ENCODE data around the gene VAV2. TPM values are rescaled to one million over a fixed set of nuclear protein-coding genes. Genes with fewer than 3 reads are reported as not detected.
"Not testable (repeated sequence)": the region's sequence is repeated elsewhere in the genome, so short reads cannot be mapped to it uniquely, and the experiment has no call there.

VAV2 gene
- total and polyA plus RNA-seq, 5 donors from 2014 or later, result 0.24 to 0.67 (median 0.37) TPM; not detected in 1

- Mint-ChIP-seq H3K4me3 (no peak overlapping the region), H3K9me3 (peaks cover 0 to 2% (median 0%) of the 10 kb centered on the region in 7 donors), H3K36me3 (no peaks in the 10 kb centered on the region), H3K27ac (no peak overlapping the region), H3K4me1 (peaks cover 0 to 2% (median 0%) of the 10 kb centered on the region in 4 donors), H3K27me3 (no peaks in the 10 kb centered on the region)
- H3K4me3 ChIP-seq (ENCODE audit: low read depth, low read length), result no peak overlapping the region
- H3K4me1 ChIP-seq (ENCODE audit: control insufficient read depth, insufficient read depth, low read length, poor library complexity, severe bottlenecking), result no peaks in the 10 kb centered on the region
- H3K27me3 ChIP-seq (ENCODE audit: control insufficient read depth, insufficient read depth, low read length), result no peaks in the 10 kb centered on the region
- ATAC-seq (ENCODE audit: low read depth in 2 of 2) (no peak), DNase-seq (no peak)
- H3K9me3 ChIP-seq (ENCODE audit: control insufficient read depth in 2 of 2, low read length in 2 of 2), result no peaks in the 10 kb centered on the region
- no peaks in the 10 kb centered on the region for H3K36me3 ChIP-seq (ENCODE audit: control insufficient read depth, insufficient read depth, low read length)
- no peak overlapping the region for H3K27ac ChIP-seq (ENCODE audit: insufficient read depth, low read length, poor library complexity, severe bottlenecking)
Observed at GRCh38 chr9:133928248-133928764, 63.8 kb downstream of the VAV2 start.

DNA sequence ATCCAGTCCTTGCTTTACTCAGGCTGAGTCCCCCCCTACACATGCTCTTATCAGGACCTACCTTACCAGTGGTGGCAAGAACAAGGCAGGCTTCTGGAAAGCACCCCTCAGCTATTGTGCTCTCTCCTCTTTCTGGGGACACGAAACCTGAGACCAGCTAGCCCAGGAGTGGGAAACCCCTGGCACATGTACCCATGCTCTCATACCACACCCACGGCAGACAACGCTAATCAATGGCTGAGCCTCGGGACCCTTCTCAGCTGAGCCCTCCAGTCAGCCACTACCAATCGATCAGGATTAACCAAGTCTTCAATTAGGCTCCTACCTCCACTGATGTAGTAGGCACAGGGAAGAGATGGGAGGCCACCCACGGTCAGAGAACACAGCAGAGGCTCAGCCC is 65.1 kb downstream of the VAV2 start:
- no peak for ATAC-seq (ENCODE audit: low read depth in 2 of 2)
- DNase-seq, result no peak
- no peaks in the 10 kb centered on the region for H3K27me3 ChIP-seq (ENCODE audit: control insufficient read depth, insufficient read depth, low read length)
- no peaks in the 10 kb centered on the region for H3K36me3 ChIP-seq (ENCODE audit: control insufficient read depth, insufficient read depth, low read length)
- no peaks in the 10 kb centered on the region for H3K9me3 ChIP-seq (ENCODE audit: control insufficient read depth in 2 of 2, low read length in 2 of 2)
- H3K4me1 ChIP-seq (ENCODE audit: control insufficient read depth, insufficient read depth, low read length, poor library complexity, severe bottlenecking), result no peaks in the 10 kb centered on the region
- H3K27ac ChIP-seq (ENCODE audit: insufficient read depth, low read length, poor library complexity, severe bottlenecking), result no peak overlapping the region
- Mint-ChIP-seq H3K4me3 (no peak overlapping the region), H3K27me3 (no peaks in the 10 kb centered on the region), H3K4me1 (peaks cover 0 to 2% (median 0%) of the 10 kb centered on the region in 4 donors), H3K9me3 (peaks cover 0 to 5% (median 0%) of the 10 kb centered on the region in 7 donors), H3K27ac (no peak overlapping the region), H3K36me3 (no peaks in the 10 kb centered on the region)
- H3K4me3 ChIP-seq (ENCODE audit: low read depth, low read length), result no peak overlapping the region

DNA sequence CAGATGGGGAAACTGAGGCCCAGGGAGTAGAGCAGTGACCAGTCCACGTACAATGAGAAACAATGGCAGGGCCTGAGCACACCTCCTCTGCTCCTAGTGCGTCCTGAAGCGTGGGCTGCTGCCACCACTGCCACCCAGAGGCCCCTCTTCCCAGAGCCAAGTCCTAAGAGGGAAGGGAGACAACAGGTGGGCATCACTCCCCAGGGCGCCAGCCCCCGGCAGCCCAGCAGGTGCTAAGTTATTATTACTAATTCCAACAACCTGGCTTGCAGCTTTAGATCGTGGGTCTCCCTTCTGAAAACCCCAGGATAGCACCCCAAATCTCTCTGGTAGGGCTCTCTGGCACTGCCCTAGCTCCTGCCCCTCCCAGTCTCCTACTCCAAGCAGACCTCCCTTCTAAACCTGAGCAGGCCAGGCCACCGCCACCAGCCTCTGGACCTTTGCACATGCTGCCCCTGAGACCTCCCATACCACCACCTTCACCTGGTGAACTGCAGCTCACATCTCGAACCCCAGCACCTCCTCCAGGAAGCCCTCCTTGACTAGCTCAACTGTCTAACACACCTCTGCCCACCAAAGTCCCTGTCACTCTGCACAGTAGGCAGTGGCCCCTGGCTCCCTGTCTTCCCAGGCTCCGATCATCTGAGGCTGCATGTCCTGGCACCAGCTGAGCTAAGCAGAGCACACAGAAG is 65.8 kb downstream of the VAV2 start:
- DNase-seq, result no peak

GRCh38 chr9:133924453-133924852 is 67.7 kb downstream of the VAV2 start:
- H3K9me3 ChIP-seq (ENCODE audit: control insufficient read depth in 2 of 2, low read length in 2 of 2), result no peaks in the 10 kb centered on the region
- H3K36me3 Mint-ChIP-seq, result no peaks in the 10 kb centered on the region

More for the DNA sequence above, 65.8 kb downstream of the VAV2 start:
- no peak overlapping the region for H3K27ac Mint-ChIP-seq
- H3K9me3 Mint-ChIP-seq, result peaks cover 0 to 5% (median 0%) of the 10 kb centered on the region in 7 donors
- Histone ChIP-seq H3K4me1 (ENCODE audit: control insufficient read depth, insufficient read depth, low read length, poor library complexity, severe bottlenecking) (no peaks in the 10 kb centered on the region), H3K36me3 (ENCODE audit: control insufficient read depth, insufficient read depth, low read length) (no peaks in the 10 kb centered on the region), H3K27ac (ENCODE audit: insufficient read depth, low read length, poor library complexity, severe bottlenecking) (no peak overlapping the region), H3K9me3 (ENCODE audit: control insufficient read depth in 2 of 2, low read length in 2 of 2) (no peaks in the 10 kb centered on the region), H3K27me3 (ENCODE audit: control insufficient read depth, insufficient read depth, low read length) (no peaks in the 10 kb centered on the region), H3K4me3 (ENCODE audit: low read depth, low read length) (no peak overlapping the region)
- H3K4me3 Mint-ChIP-seq, result no peak overlapping the region
- H3K27me3 Mint-ChIP-seq, result no peaks in the 10 kb centered on the region
- H3K36me3 Mint-ChIP-seq, result no peaks in the 10 kb centered on the region
- H3K4me1 Mint-ChIP-seq, result peaks cover 0 to 2% (median 0%) of the 10 kb centered on the region in 4 donors
- no peak for ATAC-seq (ENCODE audit: low read depth in 2 of 2)

DNA sequence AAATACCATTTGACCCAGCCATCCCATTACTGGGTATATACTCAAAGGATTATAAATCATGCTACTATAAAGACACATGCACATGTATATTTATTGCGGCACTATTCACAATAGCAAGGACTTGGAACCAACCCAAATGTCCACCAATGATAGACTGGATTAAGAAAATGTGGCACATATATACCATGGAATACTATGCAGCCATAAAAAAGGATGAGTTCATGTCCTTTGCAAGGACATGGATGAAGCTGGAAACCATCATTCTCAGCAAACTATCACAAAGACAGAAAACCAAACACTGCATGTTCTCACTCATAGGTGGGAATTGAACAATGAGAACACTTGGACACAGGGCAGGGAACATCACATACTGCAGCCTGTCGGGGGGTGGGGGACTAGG is 68.5 kb downstream of the VAV2 start:
- H3K4me3 ChIP-seq (ENCODE audit: low read depth, low read length); H3K4me1 ChIP-seq (ENCODE audit: control insufficient read depth, insufficient read depth, low read length, poor library complexity, severe bottlenecking); H3K27me3 Mint-ChIP-seq; H3K9me3 ChIP-seq (ENCODE audit: control insufficient read depth in 2 of 2, low read length in 2 of 2); H3K4me1 Mint-ChIP-seq; H3K27ac ChIP-seq (ENCODE audit: insufficient read depth, low read length, poor library complexity, severe bottlenecking); H3K4me3 Mint-ChIP-seq; H3K36me3 ChIP-seq (ENCODE audit: control insufficient read depth, insufficient read depth, low read length); H3K27me3 ChIP-seq (ENCODE audit: control insufficient read depth, insufficient read depth, low read length); DNase-seq; H3K36me3 Mint-ChIP-seq; H3K27ac Mint-ChIP-seq; ATAC-seq (ENCODE audit: low read depth in 2 of 2); H3K9me3 Mint-ChIP-seq: not testable (repeated sequence)

More at GRCh38 chr9:133924453-133924852, 67.7 kb downstream of the VAV2 start:
- H3K27me3 Mint-ChIP-seq, result no peaks in the 10 kb centered on the region
- Histone ChIP-seq H3K36me3 (ENCODE audit: control insufficient read depth, insufficient read depth, low read length) (no peaks in the 10 kb centered on the region), H3K27ac (ENCODE audit: insufficient read depth, low read length, poor library complexity, severe bottlenecking) (no peak overlapping the region), H3K27me3 (ENCODE audit: control insufficient read depth, insufficient read depth, low read length) (no peaks in the 10 kb centered on the region), H3K4me1 (ENCODE audit: control insufficient read depth, insufficient read depth, low read length, poor library complexity, severe bottlenecking) (no peaks in the 10 kb centered on the region), H3K4me3 (ENCODE audit: low read depth, low read length) (no peak overlapping the region)
- DNase-seq (no peak), ATAC-seq (ENCODE audit: low read depth in 2 of 2) (no peak)
- peaks cover 0 to 5% (median 0%) of the 10 kb centered on the region in 7 donors for H3K9me3 Mint-ChIP-seq
- H3K4me1 Mint-ChIP-seq, result peaks cover 0 to 2% (median 0%) of the 10 kb centered on the region in 4 donors
- no peak overlapping the region for H3K27ac Mint-ChIP-seq
- no peak overlapping the region for H3K4me3 Mint-ChIP-seq

DNA sequence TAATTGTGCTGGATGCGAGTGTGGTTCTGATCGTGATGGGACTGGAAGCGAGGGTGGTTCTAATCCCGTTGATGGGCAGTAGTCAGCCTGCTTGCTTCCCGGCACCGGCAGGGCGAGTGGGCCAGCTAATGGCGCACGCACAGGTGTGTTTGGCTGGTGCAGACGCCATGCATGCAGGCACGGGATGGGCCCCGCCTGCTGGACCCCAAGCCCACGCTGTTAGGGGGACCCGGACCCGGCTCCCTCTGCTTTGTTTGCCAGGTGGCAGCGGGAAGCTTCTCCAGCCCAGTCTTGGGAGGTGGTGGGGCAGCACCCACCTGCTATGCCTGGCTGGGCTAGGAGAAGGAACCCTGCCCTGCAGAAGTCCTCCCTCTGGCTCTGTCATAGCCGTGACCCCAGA is 70.3 kb downstream of the VAV2 start:
- Histone ChIP-seq H3K27ac (ENCODE audit: insufficient read depth, low read length, poor library complexity, severe bottlenecking) (no peak overlapping the region), H3K4me3 (ENCODE audit: low read depth, low read length) (no peak overlapping the region), H3K4me1 (ENCODE audit: control insufficient read depth, insufficient read depth, low read length, poor library complexity, severe bottlenecking) (no peaks in the 10 kb centered on the region), H3K36me3 (ENCODE audit: control insufficient read depth, insufficient read depth, low read length) (no peaks in the 10 kb centered on the region), H3K9me3 (ENCODE audit: control insufficient read depth in 2 of 2, low read length in 2 of 2) (no peaks in the 10 kb centered on the region), H3K27me3 (ENCODE audit: control insufficient read depth, insufficient read depth, low read length) (no peaks in the 10 kb centered on the region)
- Mint-ChIP-seq H3K27ac (no peak overlapping the region), H3K4me3 (no peak overlapping the region), H3K27me3 (no peaks in the 10 kb centered on the region), H3K36me3 (peaks cover 3% of the 10 kb centered on the region), H3K4me1 (peaks cover 0 to 2% (median 0%) of the 10 kb centered on the region in 4 donors), H3K9me3 (peaks cover 0 to 5% (median 0%) of the 10 kb centered on the region in 7 donors)
- DNase-seq (no peak), ATAC-seq (ENCODE audit: low read depth in 2 of 2) (no peak)

GRCh38 chr9:133920471-133920870 is 71.7 kb downstream of the VAV2 start:
- no peaks in the 10 kb centered on the region for H3K9me3 ChIP-seq (ENCODE audit: control insufficient read depth in 2 of 2, low read length in 2 of 2)
- ATAC-seq (ENCODE audit: low read depth in 2 of 2) (no peak), DNase-seq (no peak)
- no peaks in the 10 kb centered on the region for H3K36me3 ChIP-seq (ENCODE audit: control insufficient read depth, insufficient read depth, low read length)
- Mint-ChIP-seq H3K36me3 (peaks cover 3% of the 10 kb centered on the region), H3K4me1 (peaks cover 0 to 2% (median 0%) of the 10 kb centered on the region in 4 donors), H3K27ac (no peak overlapping the region), H3K4me3 (no peak overlapping the region), H3K27me3 (no peaks in the 10 kb centered on the region), H3K9me3 (peaks cover 0 to 5% (median 0%) of the 10 kb centered on the region in 7 donors)
- H3K27ac ChIP-seq (ENCODE audit: insufficient read depth, low read length, poor library complexity, severe bottlenecking), result no peak overlapping the region
- no peaks in the 10 kb centered on the region for H3K4me1 ChIP-seq (ENCODE audit: control insufficient read depth, insufficient read depth, low read length, poor library complexity, severe bottlenecking)
- H3K27me3 ChIP-seq (ENCODE audit: control insufficient read depth, insufficient read depth, low read length), result no peaks in the 10 kb centered on the region
- H3K4me3 ChIP-seq (ENCODE audit: low read depth, low read length), result no peak overlapping the region

Data from CD4-positive, CD25-positive, alpha-beta regulatory T cell (primary cell).